Nucleus accumbens (tissue), 56 donors: ENCODE measurements around the gene PABPC1L.

Experiments
- DNase-seq, 56 donors: peaks; one replicate each; lab custom pipeline; 2025; lab: John Stamatoyannopoulos, UW

Gene PABPC1L

DNA sequence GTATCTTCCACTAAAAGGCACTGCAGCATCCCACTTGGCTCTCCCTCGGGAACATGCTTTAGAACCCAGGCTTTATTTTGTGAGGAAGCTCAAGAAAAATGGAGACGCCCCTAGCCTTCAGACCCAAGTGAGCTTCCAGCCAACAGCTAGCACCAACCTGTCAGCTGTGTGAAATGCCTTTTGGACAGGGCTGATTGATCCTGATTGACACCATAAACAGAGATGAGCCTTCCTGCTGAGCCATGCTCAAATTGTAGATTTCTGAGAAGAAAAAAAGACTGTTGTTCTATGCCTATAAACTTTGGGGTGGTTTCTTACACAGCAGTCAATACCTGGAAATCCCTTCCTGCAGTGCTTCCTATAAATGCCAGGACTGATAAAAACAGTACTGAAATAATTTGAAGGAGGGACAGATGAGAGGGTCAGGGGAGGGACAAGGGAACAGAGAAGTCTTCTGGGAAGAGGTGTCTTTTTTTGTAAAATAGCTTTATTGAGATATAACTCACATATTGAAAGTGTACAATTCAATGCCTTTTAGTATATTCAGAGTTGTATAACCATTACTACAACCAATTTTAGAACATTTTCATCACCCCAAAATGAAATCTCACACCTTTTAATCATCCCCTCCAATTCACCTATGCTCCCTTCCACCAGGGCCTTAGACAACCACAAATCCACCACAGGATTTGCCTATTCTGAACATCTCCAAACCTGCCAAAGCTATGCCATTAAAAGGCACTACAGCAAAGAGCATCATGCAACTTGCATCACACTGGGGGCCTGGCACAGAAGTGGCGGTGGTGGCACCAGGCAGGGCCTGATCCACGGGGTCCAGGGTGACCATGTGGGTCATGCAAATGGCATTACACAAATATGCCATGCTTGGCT, 53.7 kb downstream of the PABPC1L start:
- DNase-seq: no peak

DNA sequence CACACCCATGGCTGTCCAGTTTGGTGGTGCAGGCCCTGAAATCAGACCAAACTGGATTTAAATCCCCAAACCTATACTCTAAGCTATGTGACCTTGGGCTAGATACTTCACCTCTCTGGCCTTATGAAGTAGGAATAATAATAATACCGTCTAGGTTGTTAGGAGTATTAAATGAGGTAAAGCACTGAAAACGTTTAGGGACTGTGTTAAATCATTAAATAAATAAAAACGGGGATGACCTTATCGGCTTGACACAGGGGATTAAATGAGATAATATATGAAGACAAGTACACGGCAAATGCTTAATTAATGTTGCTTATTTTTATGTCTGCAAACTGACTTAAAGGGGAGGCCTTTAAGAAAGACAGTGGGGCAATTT, 55.8 kb downstream of the PABPC1L start:
- DNase-seq: no peak

DNA sequence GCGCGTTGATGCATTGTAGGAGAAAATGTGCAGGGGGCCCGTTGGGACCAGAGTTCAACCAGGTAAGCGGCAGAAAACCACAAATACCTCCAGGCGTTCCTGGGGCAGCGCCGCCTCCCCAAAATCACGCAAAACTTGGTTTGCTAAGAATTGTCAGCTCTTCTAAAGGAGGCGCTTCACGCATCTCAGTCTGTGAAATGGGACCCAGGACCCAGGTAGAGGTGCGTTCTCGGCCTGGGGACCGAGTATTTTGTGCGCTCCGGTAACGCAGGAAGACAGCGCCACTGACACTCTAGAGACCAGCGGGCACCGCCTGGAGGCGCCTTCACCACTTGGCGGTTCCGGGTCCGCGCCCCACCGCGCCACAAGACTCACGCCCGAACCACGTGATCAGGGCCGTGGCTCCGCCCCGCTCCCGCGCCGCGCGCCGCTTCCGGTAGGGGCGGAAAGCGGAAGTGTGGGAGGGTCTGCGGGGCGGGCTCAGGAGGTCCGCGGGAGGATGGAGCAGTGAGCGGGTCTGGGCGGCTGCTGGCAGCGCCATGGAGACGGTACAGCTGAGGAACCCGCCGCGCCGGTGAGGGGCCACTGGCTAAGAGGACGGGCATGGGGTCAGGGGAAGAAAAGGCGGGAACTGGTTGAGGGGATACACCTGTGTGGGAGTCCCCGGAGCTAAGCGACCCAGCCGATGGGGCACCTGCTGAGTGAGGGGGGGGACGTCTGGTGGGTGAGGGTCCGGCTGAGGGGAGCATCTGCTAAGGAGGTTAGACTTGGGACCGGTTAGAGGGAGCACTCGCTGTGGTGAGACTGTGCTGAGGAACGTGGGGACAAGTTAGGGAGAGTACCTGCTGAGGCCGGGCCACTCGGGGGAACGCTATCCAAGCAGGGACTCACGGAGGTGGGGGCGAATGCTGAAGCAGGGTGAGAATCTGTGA, 56.4 kb downstream of the PABPC1L start, which contains the start of gene STK4:
STK4 (plus strand) TSS at position 483 of the 932 bp plus-strand sequence; CDS start at position 540, 57 bp downstream.
- DNase-seq: peak; percentile 23 to 97 (median 89)

DNA sequence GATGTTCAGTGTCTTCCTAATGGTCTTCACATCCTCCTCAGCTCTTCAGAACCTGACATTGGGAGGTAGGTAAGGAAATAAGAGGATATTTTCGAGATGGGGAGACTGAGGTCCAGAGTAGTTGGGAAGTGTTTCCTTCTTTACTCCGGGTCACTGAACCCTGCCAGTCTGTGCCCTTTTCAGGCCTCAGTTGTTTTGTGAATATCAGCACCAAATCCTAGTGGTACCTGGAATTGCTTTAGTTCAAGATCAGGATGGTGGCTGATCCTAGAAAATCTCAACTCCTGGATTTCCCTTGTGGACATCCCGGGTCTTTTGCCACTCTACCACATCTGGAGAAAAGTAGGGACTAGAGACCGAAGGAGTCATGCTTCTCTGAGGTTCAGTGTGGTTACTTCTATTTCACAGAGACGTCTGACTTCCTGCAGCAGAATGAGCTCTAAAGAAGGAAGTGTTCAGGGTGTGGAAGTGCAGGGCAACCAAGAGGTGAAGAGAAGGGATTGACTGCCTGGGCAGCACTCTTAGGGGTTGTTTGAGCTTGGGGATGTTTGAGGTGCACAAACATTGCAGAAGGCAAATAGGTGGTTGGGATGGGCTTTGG, 57.4 kb downstream of the PABPC1L start:
- DNase-seq: peak in 1 of 56 donors; percentile 14

DNA sequence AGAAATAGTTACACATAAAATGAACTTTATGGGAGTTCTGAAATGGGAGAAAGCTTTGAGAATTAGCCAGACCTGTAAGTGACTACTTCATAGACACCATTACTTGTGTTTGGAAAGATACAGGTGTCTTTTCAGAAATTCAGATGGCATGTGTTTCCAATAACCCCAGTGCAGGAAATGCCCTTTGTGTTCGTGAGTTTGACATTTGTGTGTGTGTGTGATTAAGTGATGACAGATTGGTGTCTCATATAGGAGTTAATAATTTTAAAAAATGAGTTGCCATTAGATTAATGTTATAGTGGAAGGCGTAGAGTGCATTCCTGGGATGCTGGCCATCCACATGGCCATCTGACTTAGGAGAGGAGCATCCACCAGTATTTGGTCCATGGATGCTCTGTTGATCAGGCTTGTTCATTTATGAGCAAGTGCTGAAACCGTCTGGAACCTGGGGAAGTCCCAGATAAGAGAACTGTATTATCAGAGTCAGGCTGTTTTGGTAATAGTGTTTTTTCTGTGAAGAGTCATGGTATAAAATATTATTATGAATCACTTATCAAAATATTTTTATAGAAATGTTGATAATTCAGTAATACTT, 59.5 kb downstream of the PABPC1L start:
- no peak for DNase-seq

DNA sequence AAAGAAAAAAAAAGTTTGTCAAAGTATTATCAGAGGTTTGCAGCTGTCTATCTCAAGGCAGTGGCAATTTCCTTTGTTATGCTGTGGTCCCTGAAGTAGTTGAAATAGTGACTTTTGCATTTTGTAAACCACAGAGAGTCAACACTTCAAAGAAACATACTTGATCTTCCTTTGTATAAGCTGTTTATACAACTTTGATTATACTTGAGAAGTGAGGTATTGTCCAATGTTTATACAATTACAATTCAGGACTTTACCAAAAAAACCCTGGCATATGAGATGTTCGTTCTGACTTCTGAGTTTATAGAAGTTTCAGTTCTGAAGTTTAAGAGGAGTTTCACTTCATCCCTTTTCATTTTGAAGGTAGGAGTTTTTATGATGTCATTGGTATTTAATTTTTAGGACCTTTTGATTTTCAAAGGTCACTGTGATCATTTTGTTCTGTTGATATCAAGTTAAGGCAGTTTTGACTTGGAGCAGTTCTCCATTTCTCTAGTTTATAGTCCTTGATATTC, 60.4 kb downstream of the PABPC1L start:
- no peak for DNase-seq

DNA sequence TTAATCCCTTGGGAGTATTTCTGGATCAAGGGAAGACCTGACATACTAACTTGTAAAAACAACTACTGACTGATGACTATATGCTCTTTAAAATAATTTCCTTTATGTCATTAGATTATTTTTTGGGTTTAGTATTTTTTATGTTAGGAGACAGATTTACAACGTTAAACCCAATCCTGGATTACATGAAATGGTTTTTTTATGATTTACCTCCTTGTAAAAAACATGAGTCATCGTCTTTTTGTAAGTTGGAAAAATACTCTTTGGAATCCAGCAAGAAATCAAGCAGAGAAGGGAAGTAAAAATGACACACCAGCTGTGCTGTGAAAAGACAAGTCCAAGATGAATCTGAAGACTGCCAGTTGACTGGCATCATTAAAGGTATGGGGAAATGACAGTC, 63.2 kb downstream of the PABPC1L start:
- DNase-seq: no peak

DNA sequence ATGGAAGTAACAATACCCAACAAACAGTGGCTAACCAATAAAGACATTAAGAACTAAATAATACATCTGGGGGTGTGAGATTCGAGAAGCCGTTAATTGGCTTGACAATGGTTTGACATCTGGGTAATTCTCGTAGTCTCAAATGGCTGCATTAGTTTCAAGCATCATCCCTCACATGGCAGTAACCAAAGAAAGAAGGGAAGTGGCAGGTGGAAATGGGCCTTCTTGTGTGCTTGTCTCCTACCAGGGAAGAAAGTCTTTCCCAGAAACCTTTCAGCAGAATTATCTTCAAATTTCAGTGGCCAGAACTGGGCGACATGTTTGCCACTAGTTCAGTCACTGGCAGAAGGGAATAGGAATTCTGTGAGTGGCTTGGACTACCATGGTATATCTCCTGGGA, 66.8 kb downstream of the PABPC1L start:
- DNase-seq: no peak

DNA sequence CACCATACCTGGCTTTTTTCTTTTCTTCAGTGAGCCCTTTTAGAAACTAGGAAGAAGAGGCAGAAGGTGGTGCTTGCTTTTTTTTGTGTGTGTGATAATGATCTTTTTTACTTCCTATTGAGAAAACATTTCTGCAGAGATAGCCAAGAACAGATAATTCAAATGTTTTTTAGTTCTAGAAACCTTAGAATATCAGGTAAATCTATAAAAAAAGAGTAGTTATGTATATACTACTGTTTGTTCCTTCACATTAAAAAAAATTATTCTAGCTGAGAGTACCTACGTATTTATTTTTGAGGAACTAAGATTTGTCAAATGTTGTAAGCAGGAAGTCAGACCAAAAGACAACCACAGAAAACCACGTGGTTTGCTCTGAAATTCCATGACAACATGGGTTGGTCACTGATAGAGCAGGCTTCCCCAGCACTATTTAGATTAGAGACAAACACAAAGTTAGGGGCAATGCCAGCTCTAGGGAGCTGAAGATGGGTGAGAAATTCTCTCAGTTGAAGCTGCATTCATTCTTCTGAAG, 69.3 kb downstream of the PABPC1L start:
- peak in 3 of 56 donors; percentile 17 to 21 (median 18) for DNase-seq

DNA sequence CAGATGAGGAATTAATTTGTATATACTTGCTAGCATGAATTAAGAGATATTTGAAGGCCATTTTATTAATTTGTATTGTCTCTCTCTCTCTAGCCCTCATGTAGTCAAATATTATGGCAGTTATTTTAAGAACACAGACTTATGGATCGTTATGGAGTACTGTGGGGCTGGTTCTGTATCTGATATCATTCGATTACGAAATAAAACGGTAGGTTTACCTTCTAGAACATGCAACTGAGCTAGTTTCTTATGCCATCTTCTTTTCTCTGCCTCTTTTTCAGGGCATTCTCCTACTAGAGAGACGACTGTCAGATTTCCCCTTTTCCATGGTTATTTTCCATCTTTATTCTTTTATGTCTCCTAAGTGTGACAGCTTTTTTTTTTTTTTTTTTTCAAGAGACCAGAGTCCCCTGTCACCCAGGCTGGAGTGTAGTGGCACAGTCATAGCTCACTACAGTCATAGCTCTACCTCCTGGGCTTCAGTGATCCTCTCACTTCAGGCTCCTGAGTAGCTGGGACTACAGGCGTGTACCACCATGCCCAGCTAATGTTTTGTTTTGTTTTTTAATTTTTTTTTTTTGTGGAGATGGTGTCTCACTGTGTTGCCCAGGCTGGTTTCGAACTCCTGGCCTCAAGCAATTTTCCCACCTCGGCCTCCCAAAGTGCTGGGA, 72.0 kb downstream of the PABPC1L start:
- no peak for DNase-seq

DNA sequence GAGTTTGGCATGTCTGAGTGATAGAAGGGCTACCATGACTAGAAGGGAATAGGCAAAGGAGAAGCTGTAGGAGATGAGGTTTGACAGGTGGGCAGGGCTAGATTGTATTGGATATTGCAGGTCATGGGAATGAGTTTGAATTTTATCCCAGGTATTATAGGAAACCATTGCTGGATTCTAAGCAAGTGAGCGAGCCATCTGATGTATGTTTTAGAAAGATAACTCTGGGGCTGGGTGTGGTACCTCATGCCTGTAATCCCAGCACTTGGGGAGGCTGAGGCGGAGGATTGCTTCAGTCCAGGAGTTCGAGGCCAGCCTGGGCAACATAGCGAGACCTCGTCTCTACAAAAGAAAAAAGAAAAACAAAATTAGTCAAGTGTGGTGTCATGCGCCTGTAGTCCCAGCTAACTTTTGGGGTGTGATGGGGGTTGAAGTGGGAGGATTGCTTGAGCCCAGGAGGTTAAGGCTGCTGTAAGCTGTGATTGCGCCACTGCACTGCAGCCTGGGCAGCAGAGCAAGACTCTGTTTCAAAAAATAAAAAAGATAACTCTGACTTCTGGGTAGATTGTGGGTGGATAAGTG, 73.3 kb downstream of the PABPC1L start:
- no peak for DNase-seq

DNA sequence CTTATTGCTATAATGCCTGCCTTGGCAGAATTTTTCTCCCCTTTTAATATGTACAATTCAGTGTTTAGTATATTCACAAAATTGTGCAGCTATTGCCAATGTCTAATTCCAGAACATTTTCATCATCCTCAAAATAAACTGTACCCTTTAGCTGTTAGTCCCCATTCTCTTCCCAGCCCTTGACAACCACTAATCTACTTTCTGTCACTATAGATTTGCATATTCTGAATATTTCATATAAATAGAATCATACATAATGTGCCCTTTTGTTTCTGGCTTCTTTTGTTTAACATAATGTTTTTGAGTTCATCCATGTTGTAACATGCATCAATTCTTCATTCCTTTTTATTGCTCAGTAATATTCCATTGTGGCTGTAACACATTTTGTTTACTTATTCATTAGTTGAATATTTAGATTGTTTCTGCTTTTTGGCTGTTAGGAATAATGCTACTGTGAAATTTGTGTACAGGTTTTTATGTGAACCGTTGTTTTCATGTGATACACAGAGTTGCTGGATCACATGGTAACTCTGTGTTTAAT, 78.8 kb downstream of the PABPC1L start:
- DNase-seq: no peak
